ENCODE data around the gene SP6. TPM values are rescaled to one million over a fixed set of nuclear protein-coding genes. Genes with fewer than 3 reads are reported as not detected.

SP6 gene
- total RNA-seq, 1 donor from 2014 or later = under 0.01 TPM

GRCh38 chr17:47871048-47871447, 20.1 kb upstream of the SP6 start:
- no peak overlapping the region for H3K27ac ChIP-seq (ENCODE audit: low read depth, low read length)
- no peaks in the 10 kb centered on the region for H3K9me3 ChIP-seq (ENCODE audit: control insufficient read depth in 3 of 3, low read length in 3 of 3)
- peaks cover 68 to 81% (median 69%) of the 10 kb centered on the region in 3 donors for H3K27me3 ChIP-seq (ENCODE audit: control insufficient read depth in 3 of 3, insufficient read depth in 3 of 3, low read length in 3 of 3)
- no peaks in the 10 kb centered on the region for H3K36me3 ChIP-seq (ENCODE audit: control insufficient read depth in 3 of 3, insufficient read depth in 3 of 3, low read length in 3 of 3)
- peaks cover 0 to 2% (median 0%) of the 10 kb centered on the region in 3 donors for H3K4me1 ChIP-seq (ENCODE audit: control insufficient read depth in 3 of 3, insufficient read depth in 3 of 3, low read length in 3 of 3)
- no peak overlapping the region for H3K4me3 ChIP-seq (ENCODE audit: low read length in 3 of 3)
- no peak overlapping the region for H3K9ac ChIP-seq (ENCODE audit: low read depth in 1 of 3, low read length in 3 of 3)

DNA sequence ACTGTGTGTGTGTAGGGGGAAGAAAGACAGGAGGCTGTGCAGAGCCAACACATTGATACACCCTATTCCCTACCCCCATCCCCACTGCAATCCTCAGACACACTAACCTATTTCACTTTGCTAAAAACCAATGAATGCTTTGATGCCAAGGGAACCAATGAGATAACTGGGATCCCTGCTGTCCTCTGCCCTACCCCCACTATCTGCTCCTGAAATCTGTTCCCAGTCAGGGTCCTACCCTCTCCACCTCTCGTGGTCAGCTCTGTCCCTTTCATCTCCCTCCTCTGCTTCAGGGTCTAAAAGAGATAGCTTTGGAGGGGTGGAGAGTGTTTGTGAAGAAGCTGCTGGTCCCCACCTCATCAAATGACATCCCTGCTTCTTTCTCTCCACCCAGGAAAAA, 19.1 kb upstream of the SP6 start:
- Histone ChIP-seq H3K36me3 (ENCODE audit: control insufficient read depth in 3 of 3, insufficient read depth in 3 of 3, low read length in 3 of 3) (no peaks in the 10 kb centered on the region), H3K27me3 (ENCODE audit: control insufficient read depth in 3 of 3, insufficient read depth in 3 of 3, low read length in 3 of 3) (peaks cover 67 to 86% (median 68%) of the 10 kb centered on the region in 3 donors), H3K9ac (ENCODE audit: low read depth in 1 of 3, low read length in 3 of 3) (no peak overlapping the region), H3K4me1 (ENCODE audit: control insufficient read depth in 3 of 3, insufficient read depth in 3 of 3, low read length in 3 of 3) (peaks cover 0 to 2% (median 0%) of the 10 kb centered on the region in 3 donors), H3K27ac (ENCODE audit: low read depth, low read length) (no peak overlapping the region), H3K9me3 (ENCODE audit: control insufficient read depth in 3 of 3, low read length in 3 of 3) (no peaks in the 10 kb centered on the region), H3K4me3 (ENCODE audit: low read length in 3 of 3) (no peak overlapping the region)

- H3K9ac ChIP-seq (ENCODE audit: low read depth in 1 of 3, low read length in 3 of 3) = no peak overlapping the region
- no peaks in the 10 kb centered on the region for H3K36me3 ChIP-seq (ENCODE audit: control insufficient read depth in 3 of 3, insufficient read depth in 3 of 3, low read length in 3 of 3)
- peaks cover 0 to 2% (median 0%) of the 10 kb centered on the region in 3 donors for H3K4me1 ChIP-seq (ENCODE audit: control insufficient read depth in 3 of 3, insufficient read depth in 3 of 3, low read length in 3 of 3)
- H3K27ac ChIP-seq (ENCODE audit: low read depth, low read length) = no peak overlapping the region
- H3K27me3 ChIP-seq (ENCODE audit: control insufficient read depth in 3 of 3, insufficient read depth in 3 of 3, low read length in 3 of 3) = peaks cover 62 to 82% (median 65%) of the 10 kb centered on the region in 3 donors
- H3K4me3 ChIP-seq (ENCODE audit: low read length in 3 of 3) = no peak overlapping the region
- H3K9me3 ChIP-seq (ENCODE audit: control insufficient read depth in 3 of 3, low read length in 3 of 3) = no peaks in the 10 kb centered on the region
Observed at GRCh38 chr17:47869114-47869513, 18.2 kb upstream of the SP6 start.

DNA sequence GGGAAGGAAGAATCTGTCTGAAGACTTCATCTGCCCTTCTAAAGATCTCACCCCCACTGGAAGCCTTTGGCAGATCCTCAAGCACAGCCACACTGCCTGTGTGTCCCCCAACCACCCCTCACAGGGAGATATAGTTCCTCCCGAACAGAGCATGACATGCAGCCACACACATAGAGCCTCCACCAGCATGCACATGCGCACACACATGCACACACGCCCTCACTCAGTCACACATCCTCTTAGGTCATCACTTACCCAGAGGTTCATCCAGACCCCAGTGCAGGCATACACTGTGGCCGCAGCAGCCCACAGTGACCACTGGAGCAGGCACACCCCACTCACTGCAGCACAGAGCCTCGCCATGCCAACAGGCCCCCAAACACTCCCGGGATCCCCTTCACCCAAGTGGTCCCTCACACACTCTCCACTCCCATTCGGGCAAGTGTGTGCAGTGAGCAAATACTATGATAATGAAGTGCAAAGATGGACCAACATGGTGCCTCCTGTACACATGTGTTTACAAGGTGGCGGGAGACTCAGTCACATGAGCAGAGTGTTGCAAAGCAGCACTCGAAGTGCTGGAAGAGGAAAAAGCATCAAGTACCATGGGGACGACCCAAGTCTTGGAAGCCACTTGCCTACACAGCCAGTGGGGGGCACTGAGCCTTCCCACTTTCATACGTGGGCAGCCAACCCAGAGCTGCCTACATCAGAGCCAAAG, 17.0 kb upstream of the SP6 start:
- H3K27me3 ChIP-seq (ENCODE audit: control insufficient read depth in 3 of 3, insufficient read depth in 3 of 3, low read length in 3 of 3) = peaks cover 55 to 75% (median 64%) of the 10 kb centered on the region in 3 donors
- no peak overlapping the region for H3K9ac ChIP-seq (ENCODE audit: low read depth in 1 of 3, low read length in 3 of 3)
- no peak overlapping the region for H3K27ac ChIP-seq (ENCODE audit: low read depth, low read length)
- no peaks in the 10 kb centered on the region for H3K36me3 ChIP-seq (ENCODE audit: control insufficient read depth in 3 of 3, insufficient read depth in 3 of 3, low read length in 3 of 3)
- H3K4me1 ChIP-seq (ENCODE audit: control insufficient read depth in 3 of 3, insufficient read depth in 3 of 3, low read length in 3 of 3) = peaks cover 0 to 2% (median 0%) of the 10 kb centered on the region in 3 donors
- H3K4me3 ChIP-seq (ENCODE audit: low read length in 3 of 3) = no peak overlapping the region
- no peaks in the 10 kb centered on the region for H3K9me3 ChIP-seq (ENCODE audit: control insufficient read depth in 3 of 3, low read length in 3 of 3)

- no peak overlapping the region for H3K4me3 ChIP-seq (ENCODE audit: low read length in 3 of 3)
- no peaks in the 10 kb centered on the region for H3K4me1 ChIP-seq (ENCODE audit: control insufficient read depth in 3 of 3, insufficient read depth in 3 of 3, low read length in 3 of 3)
- H3K36me3 ChIP-seq (ENCODE audit: control insufficient read depth in 3 of 3, insufficient read depth in 3 of 3, low read length in 3 of 3) = no peaks in the 10 kb centered on the region
- H3K27me3 ChIP-seq (ENCODE audit: control insufficient read depth in 3 of 3, insufficient read depth in 3 of 3, low read length in 3 of 3) = peaks cover 49 to 70% (median 53%) of the 10 kb centered on the region in 3 donors
- H3K27ac ChIP-seq (ENCODE audit: low read depth, low read length) = no peak overlapping the region
- H3K9ac ChIP-seq (ENCODE audit: low read depth in 1 of 3, low read length in 3 of 3) = no peak overlapping the region
- no peaks in the 10 kb centered on the region for H3K9me3 ChIP-seq (ENCODE audit: control insufficient read depth in 3 of 3, low read length in 3 of 3)
Observed at GRCh38 chr17:47866941-47867340, 16.0 kb upstream of the SP6 start.

DNA sequence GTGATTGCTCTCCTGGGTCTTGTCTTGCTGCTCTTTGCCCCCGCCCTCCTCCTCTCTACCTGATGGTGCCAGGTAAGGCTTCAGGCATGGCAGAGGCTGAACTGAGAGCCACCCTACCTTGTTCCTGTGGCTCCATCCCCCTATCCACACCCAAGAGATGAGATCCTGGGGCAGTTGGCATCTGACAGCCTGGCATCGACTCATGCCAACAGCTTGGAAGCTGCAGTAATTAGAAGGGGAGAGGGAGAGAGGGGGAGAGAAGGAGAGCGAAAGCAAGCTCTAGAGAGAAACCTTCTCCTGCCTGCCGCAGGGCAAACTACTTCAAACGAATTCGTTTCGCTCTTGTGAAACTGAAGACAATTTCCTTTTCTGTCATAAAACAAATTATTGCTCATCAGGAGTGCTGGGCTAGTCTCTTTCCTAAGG, 13.8 kb upstream of the SP6 start:
- no peaks in the 10 kb centered on the region for H3K4me1 ChIP-seq (ENCODE audit: control insufficient read depth in 3 of 3, insufficient read depth in 3 of 3, low read length in 3 of 3)
- H3K27me3 ChIP-seq (ENCODE audit: control insufficient read depth in 3 of 3, insufficient read depth in 3 of 3, low read length in 3 of 3) = peaks cover 36 to 57% (median 46%) of the 10 kb centered on the region in 3 donors
- no peaks in the 10 kb centered on the region for H3K36me3 ChIP-seq (ENCODE audit: control insufficient read depth in 3 of 3, insufficient read depth in 3 of 3, low read length in 3 of 3)
- H3K27ac ChIP-seq (ENCODE audit: low read depth, low read length) = no peak overlapping the region
- H3K9ac ChIP-seq (ENCODE audit: low read depth in 1 of 3, low read length in 3 of 3) = no peak overlapping the region
- H3K4me3 ChIP-seq (ENCODE audit: low read length in 3 of 3) = no peak overlapping the region
- H3K9me3 ChIP-seq (ENCODE audit: control insufficient read depth in 3 of 3, low read length in 3 of 3) = no peaks in the 10 kb centered on the region

- H3K9me3 ChIP-seq (ENCODE audit: control insufficient read depth in 3 of 3, low read length in 3 of 3) = no peaks in the 10 kb centered on the region
- H3K9ac ChIP-seq (ENCODE audit: low read depth in 1 of 3, low read length in 3 of 3) = no peak overlapping the region
- no peak overlapping the region for H3K4me3 ChIP-seq (ENCODE audit: low read length in 3 of 3)
- peaks cover 29 to 54% (median 44%) of the 10 kb centered on the region in 3 donors for H3K27me3 ChIP-seq (ENCODE audit: control insufficient read depth in 3 of 3, insufficient read depth in 3 of 3, low read length in 3 of 3)
- no peaks in the 10 kb centered on the region for H3K36me3 ChIP-seq (ENCODE audit: control insufficient read depth in 3 of 3, insufficient read depth in 3 of 3, low read length in 3 of 3)
- no peaks in the 10 kb centered on the region for H3K4me1 ChIP-seq (ENCODE audit: control insufficient read depth in 3 of 3, insufficient read depth in 3 of 3, low read length in 3 of 3)
- H3K27ac ChIP-seq (ENCODE audit: low read depth, low read length) = no peak overlapping the region
Observed at GRCh38 chr17:47862621-47863440, 11.9 kb upstream of the SP6 start.

GRCh38 chr17:47860386-47860785, 9.4 kb upstream of the SP6 start:
- no peak overlapping the region for H3K4me3 ChIP-seq (ENCODE audit: low read length in 3 of 3)
- H3K27me3 ChIP-seq (ENCODE audit: control insufficient read depth in 3 of 3, insufficient read depth in 3 of 3, low read length in 3 of 3) = peaks cover 30 to 53% (median 48%) of the 10 kb centered on the region in 3 donors

DNA sequence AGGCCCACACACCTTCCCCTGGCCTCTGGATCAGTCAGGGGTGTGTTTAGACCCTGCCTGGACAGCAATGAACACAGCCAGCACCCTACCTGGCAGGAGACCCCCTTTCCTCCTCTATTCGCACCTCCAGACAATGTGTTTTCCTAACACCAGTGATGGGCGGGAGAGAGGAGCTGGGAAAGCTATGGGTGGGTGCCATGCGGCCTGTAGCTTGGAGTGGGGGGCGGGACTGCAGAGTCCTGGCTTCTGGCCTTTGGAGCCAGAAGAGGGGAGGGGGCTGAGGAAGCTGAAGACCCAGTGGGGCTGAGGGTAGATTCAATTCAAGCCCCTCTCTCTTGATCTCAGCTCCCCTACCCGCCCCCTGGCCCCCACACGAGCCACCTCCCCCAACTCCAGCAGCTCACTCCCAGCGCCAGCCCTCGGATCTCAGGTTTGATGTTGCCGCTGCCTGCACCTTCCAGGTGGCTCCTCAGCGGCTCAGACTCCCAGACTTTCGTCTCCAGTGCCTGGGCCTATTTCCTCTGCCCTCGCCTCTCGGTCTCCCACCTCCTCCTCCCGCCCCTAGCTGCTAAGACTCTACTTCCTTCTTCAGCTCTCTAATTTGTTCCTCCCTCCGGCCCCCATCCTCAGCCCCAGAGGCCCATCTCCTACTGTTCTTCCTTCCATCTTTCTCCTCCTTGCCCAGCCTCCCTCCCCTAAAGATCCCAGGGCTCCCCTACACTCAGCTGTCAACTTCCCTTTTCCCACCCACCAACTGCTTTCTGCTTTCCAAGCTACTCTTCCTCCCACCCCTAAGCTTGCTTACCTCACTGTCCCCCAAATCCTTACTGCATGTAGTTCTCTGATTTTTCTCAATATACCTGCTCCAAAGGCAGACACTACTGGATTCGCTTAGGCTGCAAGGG, 6.8 kb upstream of the SP6 start:
- Histone ChIP-seq H3K27ac (ENCODE audit: low read depth, low read length) (no peak overlapping the region), H3K9me3 (ENCODE audit: control insufficient read depth in 3 of 3, low read length in 3 of 3) (no peaks in the 10 kb centered on the region), H3K9ac (ENCODE audit: low read depth in 1 of 3, low read length in 3 of 3) (no peak overlapping the region), H3K27me3 (ENCODE audit: control insufficient read depth in 3 of 3, insufficient read depth in 3 of 3, low read length in 3 of 3) (peaks cover 54 to 70% (median 65%) of the 10 kb centered on the region in 3 donors), H3K4me1 (ENCODE audit: control insufficient read depth in 3 of 3, insufficient read depth in 3 of 3, low read length in 3 of 3) (no peaks in the 10 kb centered on the region), H3K4me3 (ENCODE audit: low read length in 3 of 3) (no peak overlapping the region), H3K36me3 (ENCODE audit: control insufficient read depth in 3 of 3, insufficient read depth in 3 of 3, low read length in 3 of 3) (no peaks in the 10 kb centered on the region)

More at GRCh38 chr17:47860386-47860785, 9.4 kb upstream of the SP6 start:
- Histone ChIP-seq H3K9ac (ENCODE audit: low read depth in 1 of 3, low read length in 3 of 3) (no peak overlapping the region), H3K36me3 (ENCODE audit: control insufficient read depth in 3 of 3, insufficient read depth in 3 of 3, low read length in 3 of 3) (no peaks in the 10 kb centered on the region), H3K4me1 (ENCODE audit: control insufficient read depth in 3 of 3, insufficient read depth in 3 of 3, low read length in 3 of 3) (no peaks in the 10 kb centered on the region), H3K27ac (ENCODE audit: low read depth, low read length) (no peak overlapping the region), H3K9me3 (ENCODE audit: control insufficient read depth in 3 of 3, low read length in 3 of 3) (no peaks in the 10 kb centered on the region)
